Gastrocnemius medialis (tissue), 4 donors: Measurements from ENCODE around the gene SRP9. TPM values are rescaled to one million over a fixed set of nuclear protein-coding genes. Genes with fewer than 3 reads are reported as not detected.

Experiments used
- ATAC-seq, 2 donors: fragments of 150-250 bp; one replicate each; pipeline ENCODE4 v1.9.1; 2016
- DNase-seq, 2 donors: peaks; one replicate each; pipeline ENCODE4 v3.0.0-alpha.2; 2019
- H3K27ac ChIP-seq, 4 donors: fragments of 200-600 bp; sonication (generic); 1 replicate in 1 of 4; 2 replicates in 3 of 4; pipeline ENCODE4 v1.5.1; 2016 to 2018; ENCODE audit warnings: mild to moderate bottlenecking in 2 of 4, moderate library complexity in 1 of 4
- H3K27me3 ChIP-seq, 3 donors: fragments of 200-600 bp; sonication (generic) in 2 of 3; 1 replicate in 1 of 3; 2 replicates in 2 of 3; pipeline versions ENCODE4 v1.5.1 to v1.6.0; 2016 to 2019; ENCODE audit warnings: mild to moderate bottlenecking in 1 of 3, moderate library complexity in 1 of 3
- H3K36me3 ChIP-seq, 2 donors: fragments of 200-600 bp; sonication (generic) in 1 of 2; one replicate each; pipeline ENCODE4 v1.5.1; 2017 to 2018
- H3K4me1 ChIP-seq, 2 donors: fragments of 200-600 bp; sonication (generic) in 1 of 2; one replicate each; pipeline ENCODE4 v1.5.1; 2016 to 2017; ENCODE audit warnings: mild to moderate bottlenecking in 2 of 2
- H3K4me3 ChIP-seq, 4 donors: fragments of 200-600 bp; sonication (generic) in 3 of 4; 1 replicate in 1 of 4; 2 replicates in 3 of 4; pipeline ENCODE4 v1.5.1; 2016 to 2019; ENCODE audit warnings: mild to moderate bottlenecking in 2 of 4
- H3K9me3 ChIP-seq, 3 donors: fragments of 200-600 bp; sonication (generic) in 2 of 3; 1 replicate in 1 of 3; 2 replicates in 2 of 3; pipeline ENCODE4 v1.5.1; 2016 to 2019
- POLR2A ChIP-seq, 2 donors: fragments of 450-650 bp; IDR thresholded peaks; one replicate each; pipeline ENCODE4 v1.6.1; 2017; ENCODE audit warnings: antibody characterized with exemption in 2 of 2, mild to moderate bottlenecking in 2 of 2, moderate library complexity in 2 of 2
- in situ Hi-C, 4 donors: fragments of 200-750 bp; cut with MboI; loops; one replicate each; pipeline versions ENCODE4 v1.15.0 to v1.8.0; 2017; ENCODE audit warnings: low sequenced_read_pairs in 4 of 4
- intact Hi-C: fragments of 100-400 bp; cut with DNase I; formaldehyde crosslinking; loops from one replicate; pipeline ENCODE4 v1.15.1; 2023; ENCODE audit warnings: low total_unique reads
- total RNA-seq, 4 donors: library from RNA; depleted of rRNA; stranded (reverse); fragments of >200 nt; gene quantifications; one replicate each; pipeline versions ENCODE4 v1.1.0 to v1.2.3, GENCODE V29; 2016
- TF ChIP-seq, protein P1 (sequence below), 5 experiments: fragments of 450-650 bp in 3 of 5; fragments of 200-600 bp in 2 of 5; sonication (generic) in 2 of 5; IDR thresholded peaks in 4 of 5; conservative IDR thresholded peaks in 1 of 5; 1 replicate in 4 of 5; 2 replicates in 1 of 5; pipeline ENCODE4 v1.5.1; 2016 to 2019; ENCODE audit warnings: antibody characterized with exemption in 5 of 5, mild to moderate bottlenecking in 3 of 5, moderate library complexity in 3 of 5

The SRP9 gene
- total RNA-seq, 4 donors from 2014 or later: 182 to 207 (median 198) TPM

DNA sequence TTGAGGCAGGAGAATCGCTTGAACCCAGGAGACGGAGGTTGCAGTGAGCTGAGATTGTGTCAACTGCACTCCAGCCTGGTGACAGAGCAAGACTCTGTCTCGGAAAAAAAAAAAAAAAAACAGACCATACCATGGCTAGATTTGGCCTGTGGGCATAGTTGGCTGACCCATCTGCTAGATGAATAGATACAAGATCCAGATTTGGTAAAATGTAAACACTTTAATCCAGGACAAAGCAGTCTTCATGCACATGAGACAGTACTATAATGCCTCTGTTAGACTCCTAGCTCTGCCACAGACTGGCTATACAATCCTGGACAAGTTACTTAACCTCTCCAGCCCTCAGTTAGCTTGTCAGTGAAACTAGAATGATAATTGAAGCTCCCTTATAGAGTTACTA, 27.9 kb upstream of the SRP9 start:
- Histone ChIP-seq H3K4me1 (peaks cover 39 to 42% of the 10 kb centered on the region in 2 donors), H3K27ac (no peak overlapping the region), H3K36me3 (no peaks in the 10 kb centered on the region), H3K4me3 (no peak overlapping the region), H3K9me3 (no peaks in the 10 kb centered on the region), H3K27me3 (no peaks in the 10 kb centered on the region)
- in situ Hi-C loops: no loop called here
- DNase-seq (no peak), ATAC-seq (no peak)
- TF ChIP-seq, protein P1, sequence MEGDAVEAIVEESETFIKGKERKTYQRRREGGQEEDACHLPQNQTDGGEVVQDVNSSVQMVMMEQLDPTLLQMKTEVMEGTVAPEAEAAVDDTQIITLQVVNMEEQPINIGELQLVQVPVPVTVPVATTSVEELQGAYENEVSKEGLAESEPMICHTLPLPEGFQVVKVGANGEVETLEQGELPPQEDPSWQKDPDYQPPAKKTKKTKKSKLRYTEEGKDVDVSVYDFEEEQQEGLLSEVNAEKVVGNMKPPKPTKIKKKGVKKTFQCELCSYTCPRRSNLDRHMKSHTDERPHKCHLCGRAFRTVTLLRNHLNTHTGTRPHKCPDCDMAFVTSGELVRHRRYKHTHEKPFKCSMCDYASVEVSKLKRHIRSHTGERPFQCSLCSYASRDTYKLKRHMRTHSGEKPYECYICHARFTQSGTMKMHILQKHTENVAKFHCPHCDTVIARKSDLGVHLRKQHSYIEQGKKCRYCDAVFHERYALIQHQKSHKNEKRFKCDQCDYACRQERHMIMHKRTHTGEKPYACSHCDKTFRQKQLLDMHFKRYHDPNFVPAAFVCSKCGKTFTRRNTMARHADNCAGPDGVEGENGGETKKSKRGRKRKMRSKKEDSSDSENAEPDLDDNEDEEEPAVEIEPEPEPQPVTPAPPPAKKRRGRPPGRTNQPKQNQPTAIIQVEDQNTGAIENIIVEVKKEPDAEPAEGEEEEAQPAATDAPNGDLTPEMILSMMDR (IDR thresholded peaks at IDR 0.05 in 4 of 5, conservative IDR thresholded peaks at IDR 0.05 in 1 of 5): no peak
- TF ChIP-seq POLR2A (IDR thresholded peaks at IDR 0.05): no peak
- intact Hi-C loops: loop anchor here (2.0 kb wide), 1 partner anchor 17 kb away; no protein-coding TSS in a partner anchor

- in situ Hi-C loops: no loop called here
- peak; percentile 33 to 44 for DNase-seq
These were observed 27.2 kb upstream of the SRP9 start for GRCh38 chr1:225750420-225750819.

GRCh38 chr1:225750875-225751824, 26.5 kb upstream of the SRP9 start:
- no peak for ATAC-seq
- TF ChIP-seq, protein P1 (IDR thresholded peaks at IDR 0.05 in 4 of 5, conservative IDR thresholded peaks at IDR 0.05 in 1 of 5): no peak
- TF ChIP-seq POLR2A (IDR thresholded peaks at IDR 0.05): no peak
- Histone ChIP-seq H3K4me3 (no peak overlapping the region), H3K9me3 (no peaks in the 10 kb centered on the region), H3K27me3 (no peaks in the 10 kb centered on the region), H3K27ac (no peak overlapping the region), H3K36me3 (no peaks in the 10 kb centered on the region), H3K4me1 (peaks cover 45 to 47% of the 10 kb centered on the region in 2 donors)
- in situ Hi-C loops (no loop called here), intact Hi-C loops (no loop called here)
- no peak for DNase-seq

More at GRCh38 chr1:225750420-225750819, 27.2 kb upstream of the SRP9 start:
- no peak overlapping the region for H3K27ac ChIP-seq
- H3K36me3 ChIP-seq: no peaks in the 10 kb centered on the region
- no peak overlapping the region for H3K4me3 ChIP-seq
- TF ChIP-seq, protein P1 (IDR thresholded peaks at IDR 0.05 in 4 of 5, conservative IDR thresholded peaks at IDR 0.05 in 1 of 5): no peak
- no peak for TF ChIP-seq POLR2A (IDR thresholded peaks at IDR 0.05)
- H3K9me3 ChIP-seq: no peaks in the 10 kb centered on the region
- intact Hi-C loops: no loop called here
- peak; percentile 22 to 41 for ATAC-seq
- H3K4me1 ChIP-seq: peaks cover 45 to 46% of the 10 kb centered on the region in 2 donors
- H3K27me3 ChIP-seq: no peaks in the 10 kb centered on the region

DNA sequence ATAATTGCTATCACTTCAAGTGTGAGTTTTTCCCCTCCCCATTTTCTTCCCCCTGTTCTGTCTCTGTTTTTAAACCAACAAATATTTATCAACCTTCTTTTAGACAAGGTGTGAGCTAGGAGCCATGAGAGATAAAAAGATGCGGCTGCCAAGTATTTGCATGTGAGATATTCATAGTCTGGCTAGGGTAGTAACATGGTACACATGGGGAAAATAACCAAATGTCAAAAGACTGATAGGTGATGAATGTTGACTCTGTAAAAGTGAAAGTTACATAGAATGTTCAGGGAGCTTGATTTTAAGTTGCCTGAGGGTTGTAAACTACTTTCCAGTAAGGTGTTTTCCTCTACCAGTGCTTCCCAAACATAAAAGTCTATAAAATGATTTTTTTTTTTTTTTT, 25.4 kb upstream of the SRP9 start:
- peaks cover 35 to 37% of the 10 kb centered on the region in 2 donors for H3K4me1 ChIP-seq
- TF ChIP-seq, protein P1 (IDR thresholded peaks at IDR 0.05 in 4 of 5, conservative IDR thresholded peaks at IDR 0.05 in 1 of 5): no peak
- no peak for TF ChIP-seq POLR2A (IDR thresholded peaks at IDR 0.05)
- ATAC-seq (no peak), DNase-seq (no peak)
- no peak overlapping the region for H3K4me3 ChIP-seq
- H3K9me3 ChIP-seq: no peaks in the 10 kb centered on the region
- no peak overlapping the region for H3K27ac ChIP-seq
- no peaks in the 10 kb centered on the region for H3K27me3 ChIP-seq
- intact Hi-C loops (no loop called here), in situ Hi-C loops (no loop called here)
- no peaks in the 10 kb centered on the region for H3K36me3 ChIP-seq
